HFF-Myc (cell line): ENCODE results near the gene MAP4.
A peak's percentile ranks its signal among the peaks of the same experiment; 100 is the strongest.

Experiments
- DNase-seq: peaks from one replicate; pipeline ENCODE4 v3.0.0-alpha.2; 2011; ENCODE audit warnings: low read depth; ENCODE audit errors: extremely low read depth
- H3K4me3 ChIP-seq: replicated peaks from 2 replicates; pipeline ENCODE4 v1.5.1; 2011; ENCODE audit warnings: low read depth, mild to moderate bottlenecking, control low read depth, low read length
- TF ChIP-seq, protein P1 (sequence below): IDR thresholded peaks from 2 replicates; pipeline ENCODE4 v1.5.1; 2012; ENCODE audit warnings: mild to moderate bottlenecking, low read depth, low read length, control low read depth; ENCODE audit errors: missing control alignments

The MAP4 gene

DNA sequence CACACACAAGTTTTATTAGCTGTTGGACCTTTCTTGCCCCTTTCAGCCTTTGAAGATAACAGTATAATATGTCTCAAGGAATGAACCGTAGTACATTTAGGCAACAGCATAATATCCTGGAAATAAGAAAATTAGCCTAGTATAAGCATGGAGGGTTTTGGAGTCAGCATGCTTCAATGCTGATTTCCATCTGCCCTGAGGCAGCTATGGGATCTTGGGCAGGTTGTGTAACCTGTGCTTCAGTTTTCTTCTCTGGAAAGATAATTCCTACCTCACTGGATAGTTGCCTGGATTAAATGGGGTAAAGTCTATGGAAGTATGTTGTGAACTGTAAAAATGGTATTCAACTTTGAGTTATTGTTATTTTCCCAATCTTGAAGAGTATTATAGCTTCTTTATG, 211.6 kb downstream of the MAP4 start:
- no peak overlapping the region for H3K4me3 ChIP-seq
- DNase-seq = no peak
- TF ChIP-seq, protein P1, sequence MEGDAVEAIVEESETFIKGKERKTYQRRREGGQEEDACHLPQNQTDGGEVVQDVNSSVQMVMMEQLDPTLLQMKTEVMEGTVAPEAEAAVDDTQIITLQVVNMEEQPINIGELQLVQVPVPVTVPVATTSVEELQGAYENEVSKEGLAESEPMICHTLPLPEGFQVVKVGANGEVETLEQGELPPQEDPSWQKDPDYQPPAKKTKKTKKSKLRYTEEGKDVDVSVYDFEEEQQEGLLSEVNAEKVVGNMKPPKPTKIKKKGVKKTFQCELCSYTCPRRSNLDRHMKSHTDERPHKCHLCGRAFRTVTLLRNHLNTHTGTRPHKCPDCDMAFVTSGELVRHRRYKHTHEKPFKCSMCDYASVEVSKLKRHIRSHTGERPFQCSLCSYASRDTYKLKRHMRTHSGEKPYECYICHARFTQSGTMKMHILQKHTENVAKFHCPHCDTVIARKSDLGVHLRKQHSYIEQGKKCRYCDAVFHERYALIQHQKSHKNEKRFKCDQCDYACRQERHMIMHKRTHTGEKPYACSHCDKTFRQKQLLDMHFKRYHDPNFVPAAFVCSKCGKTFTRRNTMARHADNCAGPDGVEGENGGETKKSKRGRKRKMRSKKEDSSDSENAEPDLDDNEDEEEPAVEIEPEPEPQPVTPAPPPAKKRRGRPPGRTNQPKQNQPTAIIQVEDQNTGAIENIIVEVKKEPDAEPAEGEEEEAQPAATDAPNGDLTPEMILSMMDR = no peak

DNA sequence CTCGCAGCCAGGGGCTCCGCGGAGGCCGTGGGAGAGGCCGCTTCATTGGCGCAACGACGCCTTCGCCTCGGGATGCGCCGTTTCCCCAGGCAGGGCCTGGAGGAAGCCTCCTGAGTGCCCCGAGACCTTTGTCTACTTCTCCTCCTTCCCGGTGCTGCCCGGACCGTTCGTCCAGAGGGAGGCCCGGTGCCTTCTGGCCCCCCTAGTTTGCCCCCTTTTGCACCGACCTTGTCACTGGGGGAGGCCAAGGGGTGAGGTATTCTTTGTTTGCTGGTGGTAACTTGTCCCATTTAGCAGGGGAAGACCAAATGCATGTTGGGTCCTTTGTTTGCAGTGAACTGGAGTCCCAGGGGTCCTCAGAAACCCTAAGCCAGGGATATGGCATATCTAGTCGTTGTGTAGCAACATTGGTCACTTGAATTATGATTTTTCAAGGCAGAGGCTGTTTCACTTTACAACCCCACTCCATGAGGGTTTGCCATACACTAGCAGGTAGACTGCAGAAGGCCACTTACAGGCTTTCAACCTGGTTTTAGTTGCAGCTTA, 212.7 kb downstream of the MAP4 start:
- TF ChIP-seq, protein P1 = no peak
- DNase-seq = no peak

DNA sequence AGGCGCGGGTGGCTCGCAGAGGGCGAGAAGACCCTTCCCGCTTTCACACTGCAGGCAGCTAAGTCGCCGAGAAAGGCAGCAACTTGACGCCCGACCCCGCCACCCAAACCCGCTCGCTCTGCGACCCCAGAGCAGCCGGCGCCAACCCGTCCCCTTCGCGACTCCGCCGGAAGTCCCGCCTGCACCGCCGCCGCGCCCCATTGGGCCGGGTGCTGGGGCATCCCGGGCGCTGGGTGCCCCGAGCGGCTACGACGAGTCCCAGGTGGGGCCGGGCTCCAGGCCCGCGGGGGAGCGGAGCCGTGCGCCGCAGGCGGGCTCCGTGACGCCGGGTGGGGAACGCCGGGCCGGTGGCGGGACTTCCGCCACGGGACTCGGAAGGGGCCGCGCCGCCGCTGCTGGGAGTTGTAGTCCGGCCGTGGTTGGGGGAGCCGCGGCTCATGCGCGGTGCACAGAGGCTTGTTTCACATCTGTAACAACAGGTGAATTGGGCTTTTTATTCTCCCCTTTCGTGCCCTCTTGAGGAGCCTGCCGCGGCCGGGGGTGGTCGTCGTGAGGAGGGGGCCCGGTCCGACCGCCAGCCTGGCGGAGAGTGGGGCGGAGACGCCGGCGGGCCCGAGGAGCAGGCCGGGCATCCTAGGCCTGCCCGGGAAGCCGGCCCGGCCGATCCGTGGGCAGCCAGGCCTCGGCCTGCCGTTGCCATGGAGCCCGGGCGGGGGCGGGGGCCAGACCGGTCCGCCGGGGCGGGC, 213.3 kb downstream of the MAP4 start, which contains the start of gene DHX30:
Gene DHX30 (plus strand): TSS at position 405 of the 746 bp plus-strand sequence. CDS start 7,546 bp downstream, outside the sequence.
- no peak for DNase-seq
- H3K4me3 ChIP-seq = peak within 1 kb of the TSS; percentile 65
- TF ChIP-seq, protein P1 = no peak

More for the DNA sequence above, 212.7 kb downstream of the MAP4 start:
- peak overlapping the region; percentile 65 for H3K4me3 ChIP-seq
